Stimulated activated CD8-positive, alpha-beta memory T cell treated with anti-CD3 and anti-CD28 coated beads, Interleukin-4, amount 100 ng/mL, for 4 hours (primary cell): Measurements from ENCODE around the gene PAM16.

Source experiments
- DNase-seq, 2 donors: peaks; one replicate each; pipeline ENCODE4 v3.0.0-alpha.2; 2020; ENCODE audit warnings: low read depth in 2 of 2, low spot score in 1 of 2

The PAM16 gene

GRCh38 chr16:4306470-4307214 lies 44.5 kb downstream of the PAM16 start:
- no peak for DNase-seq

GRCh38 chr16:4303973-4304372 lies 47.1 kb downstream of the PAM16 start:
- no peak for DNase-seq

GRCh38 chr16:4301968-4302367 lies 49.2 kb downstream of the PAM16 start:
- DNase-seq: no peak

- no peak for DNase-seq
Observed at GRCh38 chr16:4301177-4301576, 49.9 kb downstream of the PAM16 start.

DNA sequence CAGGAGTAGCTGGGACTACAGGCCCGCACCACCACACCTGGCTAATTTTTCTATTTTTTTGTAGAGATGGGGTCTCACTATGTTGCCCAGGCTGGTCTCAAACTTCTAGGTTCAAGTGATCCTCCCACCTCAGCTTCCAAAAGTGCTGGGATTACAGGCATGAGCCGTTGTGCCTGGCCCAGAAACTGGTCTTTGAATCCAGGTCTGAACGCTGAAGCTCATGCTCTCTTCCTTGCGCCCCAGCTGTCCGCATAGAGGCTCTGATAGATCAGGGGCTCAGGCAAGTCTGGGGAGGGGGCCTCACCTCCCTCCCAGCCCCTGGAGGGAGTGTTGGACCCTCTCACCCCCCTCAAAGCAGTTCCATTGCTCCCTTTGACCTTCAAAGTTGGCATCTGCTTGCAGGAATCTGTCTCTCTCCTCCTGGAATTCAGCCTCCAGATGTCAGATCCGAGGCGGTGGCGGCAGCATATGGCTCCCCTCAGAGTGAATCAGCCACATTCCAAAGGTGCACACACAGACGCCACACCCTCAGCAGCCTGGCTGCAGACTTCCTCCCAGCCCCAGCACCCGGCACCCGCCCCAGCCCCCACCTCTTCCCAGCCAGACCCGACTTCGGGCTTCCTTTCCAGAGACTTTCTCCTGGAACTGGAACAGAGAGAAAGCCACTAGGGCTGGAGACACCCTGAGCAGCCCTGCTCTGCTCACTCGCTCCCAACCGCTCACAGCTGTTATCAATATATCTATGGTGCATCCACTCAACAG lies 52.2 kb downstream of the PAM16 start:
- DNase-seq: no peak

DNA sequence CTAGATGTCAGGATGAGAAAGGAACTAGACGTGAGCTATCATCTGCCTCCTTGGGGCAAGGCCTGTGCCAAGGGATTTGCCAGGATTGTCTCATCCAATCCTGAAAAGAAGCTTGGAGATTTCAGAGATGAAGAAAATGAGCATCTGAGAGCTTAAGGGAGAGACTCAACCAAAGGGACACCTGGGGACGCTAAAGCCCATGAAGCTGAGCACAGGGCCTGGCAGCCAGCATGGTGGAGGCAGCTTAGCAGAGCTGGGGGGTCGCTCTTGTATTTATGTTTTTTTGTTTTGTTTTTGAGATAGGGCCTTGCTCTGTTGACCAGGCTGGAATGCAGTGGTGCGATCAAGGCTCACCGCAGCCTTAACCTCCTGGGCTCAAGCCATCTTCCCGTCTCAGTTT lies 53.6 kb downstream of the PAM16 start:
- no peak for DNase-seq

GRCh38 chr16:4295581-4295980 lies 55.5 kb downstream of the PAM16 start:
- DNase-seq: no peak

DNA sequence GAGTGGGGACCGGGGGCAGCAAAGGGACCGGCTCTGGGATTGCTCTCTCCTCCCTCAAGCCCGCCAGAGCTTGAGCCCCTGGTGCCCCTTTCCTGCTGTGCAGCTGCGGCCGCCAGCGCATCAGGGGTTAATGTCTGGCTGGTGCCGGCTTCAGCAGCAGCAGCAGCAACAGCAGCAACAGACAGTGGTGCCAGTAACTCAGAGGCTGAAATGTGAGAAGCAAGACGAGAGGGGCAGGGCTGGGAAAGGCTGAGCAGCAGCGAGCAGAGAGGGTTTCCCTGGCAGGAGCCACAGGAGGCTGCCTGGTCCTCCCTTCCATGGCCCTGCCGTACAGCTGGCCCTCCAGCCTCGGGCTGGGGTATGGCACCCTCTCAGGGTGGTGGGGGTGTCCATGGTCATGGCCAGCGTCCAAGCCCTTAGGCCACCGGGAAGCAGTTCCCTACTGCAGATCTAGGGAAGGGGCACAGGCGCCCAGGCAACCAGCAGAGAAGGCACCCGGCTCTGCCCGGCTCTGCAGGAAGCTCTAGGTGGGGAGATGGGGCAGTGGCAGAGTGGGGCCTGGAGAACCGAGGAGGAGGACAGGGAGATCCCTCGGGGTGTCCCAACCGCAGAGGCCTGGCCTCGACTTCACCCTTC lies 57.2 kb downstream of the PAM16 start:
- DNase-seq: no peak

GRCh38 chr16:4293181-4293716 lies 57.9 kb downstream of the PAM16 start:
- no peak for DNase-seq

DNA sequence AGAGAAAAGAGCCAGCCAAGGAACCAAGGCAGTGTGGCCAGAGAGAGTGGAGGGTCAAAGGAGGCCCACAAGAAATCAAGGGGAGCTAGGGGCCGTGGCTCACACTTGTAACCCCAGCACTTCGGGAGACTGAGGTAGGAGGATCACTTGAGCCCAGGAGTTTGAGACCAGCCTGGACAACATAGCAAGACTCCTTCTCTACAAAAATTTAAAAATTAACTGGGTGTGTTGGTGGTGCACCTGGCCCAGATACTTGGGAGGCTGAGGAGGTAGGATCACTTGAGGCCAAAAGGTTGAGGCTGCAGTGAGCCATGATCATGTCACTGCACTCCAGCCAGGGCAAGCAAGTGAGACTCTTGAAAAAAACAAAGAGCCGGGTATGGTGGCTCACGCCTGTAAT lies 59.4 kb downstream of the PAM16 start:
- DNase-seq: no peak
